ENCODE measurements around the gene TMX1. TPM values are rescaled to one million over a fixed set of nuclear protein-coding genes. Genes with fewer than 3 reads are reported as not detected.

The TMX1 gene
- total RNA-seq, 6 experiments from 2014 or later = 38.3 to 48.3 (median 46.0) TPM

- Mint-ChIP-seq H3K27me3 (ENCODE audit: insufficient read depth) (peaks cover 2% of the 10 kb centered on the region; the same call in 1 of the 2 replicates), H3K4me1 (ENCODE audit: low read depth) (peaks cover 62% of the 10 kb centered on the region), H3K27ac (peak overlapping the region; percentile 34; the same call in 1 of the 2 replicates), H3K36me3 (ENCODE audit: low read depth) (no peaks in the 10 kb centered on the region), H3K4me3 (no peak overlapping the region), H3K9me3 (no peaks in the 10 kb centered on the region)
- no peak for TF ChIP-seq CTCF (IDR thresholded peaks at IDR 0.05)
- no peak for DNase-seq
Observed at GRCh38 chr14:51293912-51294389, 53.9 kb downstream of the TMX1 start.

DNA sequence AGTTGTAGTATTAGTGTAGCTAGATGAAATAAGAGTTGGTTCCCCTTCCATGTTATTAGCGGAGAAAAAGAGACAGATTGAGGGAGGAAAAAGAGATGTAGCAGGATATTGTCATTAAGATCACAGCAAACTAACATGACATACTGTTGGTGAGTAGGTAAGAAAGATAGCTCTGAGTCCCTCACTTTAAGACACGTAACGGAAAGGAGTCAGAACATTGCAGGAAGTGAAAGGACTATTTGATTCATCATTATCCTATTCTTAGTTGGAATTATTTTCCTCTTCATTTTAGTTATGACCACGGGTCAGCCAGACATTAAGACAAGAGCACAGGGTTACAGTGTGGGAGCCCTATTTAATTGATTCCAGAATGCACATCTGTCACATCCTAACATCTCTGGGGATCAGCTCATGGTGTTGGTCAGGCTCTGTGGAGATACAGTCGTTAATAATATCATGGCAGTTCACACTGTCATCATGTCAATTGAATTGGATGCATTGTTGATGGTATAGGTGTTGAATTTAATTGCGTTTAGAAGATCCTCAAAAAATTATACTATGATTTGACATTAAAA is 55.0 kb downstream of the TMX1 start:
- TF ChIP-seq CTCF (IDR thresholded peaks at IDR 0.05) = no peak
- peaks cover 64% of the 10 kb centered on the region for H3K4me1 Mint-ChIP-seq (ENCODE audit: low read depth)
- no peak overlapping the region for H3K27ac Mint-ChIP-seq
- no peaks in the 10 kb centered on the region for H3K36me3 Mint-ChIP-seq (ENCODE audit: low read depth)
- H3K27me3 Mint-ChIP-seq (ENCODE audit: insufficient read depth) = peaks cover 2% of the 10 kb centered on the region; the same call in 1 of the 2 replicates
- no peak for DNase-seq
- H3K9me3 Mint-ChIP-seq = no peaks in the 10 kb centered on the region
- no peak overlapping the region for H3K4me3 Mint-ChIP-seq

DNA sequence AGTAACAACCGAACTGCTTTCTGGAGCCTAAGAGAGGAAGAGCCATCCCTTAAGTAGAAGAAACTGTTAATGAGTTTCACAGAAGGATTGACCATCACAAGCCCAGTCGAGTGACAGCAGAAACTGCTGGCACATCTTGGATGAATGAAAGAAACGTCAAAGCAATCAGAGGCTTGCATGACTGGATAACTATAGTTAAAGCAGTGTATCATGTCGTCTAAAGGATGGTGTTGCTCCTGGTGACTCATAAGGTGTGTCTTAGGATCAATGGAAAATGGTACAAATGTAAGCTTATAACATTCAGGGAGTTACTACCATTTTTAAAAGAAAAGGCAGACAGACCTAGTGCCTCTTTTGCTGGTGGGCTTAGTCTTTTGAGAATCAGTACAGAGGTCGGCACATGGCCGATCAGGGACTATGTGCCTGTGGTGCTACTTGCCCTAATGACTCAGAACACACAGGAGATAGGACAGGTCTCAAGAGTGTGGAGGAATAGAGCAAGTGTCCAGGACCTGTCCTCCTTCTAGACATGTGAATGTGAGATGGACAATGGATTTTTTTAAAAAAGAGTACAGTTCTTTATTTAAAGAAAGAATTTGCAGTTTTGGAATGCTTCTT is 55.7 kb downstream of the TMX1 start:
- Mint-ChIP-seq H3K4me1 (ENCODE audit: low read depth) (peaks cover 64% of the 10 kb centered on the region), H3K4me3 (no peak overlapping the region), H3K27me3 (ENCODE audit: insufficient read depth) (peaks cover 2% of the 10 kb centered on the region; the same call in 1 of the 2 replicates), H3K27ac (no peak overlapping the region), H3K36me3 (ENCODE audit: low read depth) (no peaks in the 10 kb centered on the region), H3K9me3 (no peaks in the 10 kb centered on the region)
- no peak for DNase-seq
- TF ChIP-seq CTCF (IDR thresholded peaks at IDR 0.05) = no peak

DNA sequence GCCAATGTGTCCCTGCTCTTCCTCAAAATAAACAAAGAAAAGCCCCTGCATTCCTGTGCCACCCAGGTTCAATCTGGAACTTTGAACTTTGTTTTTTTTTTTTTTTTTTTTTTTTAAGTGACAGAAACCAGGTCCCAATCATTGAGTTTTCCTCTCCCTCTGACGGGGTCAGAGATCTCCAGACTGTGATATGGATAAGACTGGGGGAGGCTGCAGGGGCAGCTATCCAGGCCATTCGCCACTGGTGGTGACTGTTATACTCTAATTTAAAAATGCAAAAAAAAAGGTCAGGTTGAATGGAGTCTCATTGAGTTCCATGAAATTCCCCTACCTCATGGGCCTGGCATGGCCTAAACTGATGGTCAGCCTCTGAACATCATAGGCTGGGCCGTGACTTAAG is 57.0 kb downstream of the TMX1 start:
- Mint-ChIP-seq H3K27ac (no peak overlapping the region), H3K9me3 (no peaks in the 10 kb centered on the region), H3K4me1 (ENCODE audit: low read depth) (peaks cover 60% of the 10 kb centered on the region), H3K4me3 (no peak overlapping the region), H3K27me3 (ENCODE audit: insufficient read depth) (peaks cover 2% of the 10 kb centered on the region; the same call in 1 of the 2 replicates), H3K36me3 (ENCODE audit: low read depth) (no peaks in the 10 kb centered on the region)
- no peak for DNase-seq
- TF ChIP-seq CTCF (IDR thresholded peaks at IDR 0.05) = no peak

- H3K27ac Mint-ChIP-seq = no peak overlapping the region
- H3K9me3 Mint-ChIP-seq = no peaks in the 10 kb centered on the region
- H3K27me3 Mint-ChIP-seq (ENCODE audit: insufficient read depth) = peaks cover 2% of the 10 kb centered on the region; the same call in 1 of the 2 replicates
- no peak overlapping the region for H3K4me3 Mint-ChIP-seq
- no peak for TF ChIP-seq CTCF (IDR thresholded peaks at IDR 0.05)
- no peaks in the 10 kb centered on the region for H3K36me3 Mint-ChIP-seq (ENCODE audit: low read depth)
- H3K4me1 Mint-ChIP-seq (ENCODE audit: low read depth) = peaks cover 60% of the 10 kb centered on the region
- no peak for DNase-seq
Observed at GRCh38 chr14:51298895-51299294, 58.8 kb downstream of the TMX1 start.

All from HFFc6 (cell line).